ENCODE results near the gene NHLRC1.

NHLRC1 gene

DNA sequence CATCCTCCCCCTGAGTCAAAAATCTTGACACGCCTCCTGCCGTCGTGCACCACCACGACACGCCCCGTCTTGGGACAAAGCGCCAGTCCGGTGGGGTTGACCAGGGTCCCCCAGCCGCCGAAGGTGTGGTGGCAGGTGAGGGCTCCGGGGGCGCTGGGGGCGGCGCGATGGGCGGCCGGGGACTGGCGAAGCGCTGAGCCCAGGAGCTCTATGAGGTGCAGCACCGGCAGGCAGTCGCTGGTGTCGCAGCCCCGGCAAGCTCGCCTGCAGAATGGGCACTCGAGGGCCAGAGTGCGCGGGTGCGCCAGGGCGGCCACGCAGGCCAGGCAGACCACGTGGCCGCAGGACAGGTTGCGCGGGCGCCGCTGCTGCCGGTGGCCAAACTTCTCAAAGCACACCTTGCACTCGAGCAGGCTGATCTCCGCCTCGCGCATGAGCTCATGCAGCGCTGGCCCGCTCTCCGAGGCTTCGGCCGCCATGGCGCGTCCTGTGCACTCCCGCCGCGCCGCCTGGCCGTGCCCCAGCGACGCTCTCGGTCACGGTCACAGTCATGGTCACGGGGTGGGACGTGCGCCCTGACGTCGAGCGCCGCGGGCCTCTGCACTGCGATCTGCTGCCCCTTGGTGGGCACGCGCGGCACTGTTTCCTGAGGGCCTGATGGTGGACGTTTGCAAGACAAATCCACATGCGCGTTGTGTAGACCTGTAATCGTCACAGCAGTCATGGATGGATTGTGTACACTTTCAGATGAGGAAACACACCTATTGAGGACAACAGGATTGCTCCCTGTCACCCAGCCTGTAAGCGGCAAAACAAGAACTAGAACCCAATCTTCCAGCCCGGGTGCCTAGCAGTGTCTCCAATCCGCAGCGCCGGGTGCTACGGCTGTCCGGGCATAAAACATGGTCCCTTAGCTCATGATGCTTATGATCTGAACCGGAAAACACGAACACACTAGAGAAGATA is at the start of gene NHLRC1:
TSS of gene NHLRC1 (minus strand) at position 550 of the 966 bp plus-strand sequence. CDS start at position 479, 71 bp downstream.
- H3K36me3 Mint-ChIP-seq (ENCODE audit: low read depth), result no peaks in the 10 kb centered on the region
- H3K27me3 Mint-ChIP-seq, result peaks cover 58% of the 10 kb centered on the region
- no peaks in the 10 kb centered on the region for H3K9me3 Mint-ChIP-seq
- H3K4me1 Mint-ChIP-seq (ENCODE audit: low read depth), result peaks cover 13% of the 10 kb centered on the region
- no peak within 1 kb of the TSS for H3K27ac Mint-ChIP-seq
- H3K4me3 Mint-ChIP-seq, result peak within 1 kb of the TSS; percentile 56
- DNase-seq, result peak; percentile 85

DNA sequence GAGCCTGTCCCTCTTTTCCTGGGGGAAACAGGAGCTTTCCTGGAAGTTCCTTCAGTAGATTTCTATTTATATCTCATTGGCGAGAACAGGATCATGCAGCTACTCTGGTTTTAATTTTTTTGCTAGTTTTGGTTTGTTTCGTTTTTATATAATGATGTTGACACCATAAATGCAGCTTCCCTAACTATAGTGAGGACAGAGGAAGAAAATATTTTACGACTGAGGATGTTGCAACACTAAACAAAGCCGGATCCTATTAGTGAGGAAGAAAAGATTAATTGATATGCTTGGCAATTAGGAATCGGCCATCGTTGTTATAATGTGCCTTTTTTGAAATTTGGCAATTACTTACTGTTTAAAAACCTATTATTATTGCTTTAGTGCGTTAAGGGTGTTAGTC is 49.4 kb upstream of the NHLRC1 start:
- DNase-seq, result no peak
- H3K9me3 Mint-ChIP-seq, result peaks cover 7% of the 10 kb centered on the region
- peaks cover 2% of the 10 kb centered on the region for H3K4me1 Mint-ChIP-seq (ENCODE audit: low read depth)
- no peaks in the 10 kb centered on the region for H3K27me3 Mint-ChIP-seq
- no peak overlapping the region for H3K4me3 Mint-ChIP-seq
- H3K27ac Mint-ChIP-seq, result no peak overlapping the region
- peaks cover 71% of the 10 kb centered on the region for H3K36me3 Mint-ChIP-seq (ENCODE audit: low read depth)

- peaks cover 66% of the 10 kb centered on the region for H3K36me3 Mint-ChIP-seq (ENCODE audit: low read depth)
- no peaks in the 10 kb centered on the region for H3K4me1 Mint-ChIP-seq (ENCODE audit: low read depth)
- no peaks in the 10 kb centered on the region for H3K27me3 Mint-ChIP-seq
- H3K4me3 Mint-ChIP-seq, result no peak overlapping the region
- DNase-seq, result no peak
- peaks cover 7% of the 10 kb centered on the region for H3K9me3 Mint-ChIP-seq
- no peak overlapping the region for H3K27ac Mint-ChIP-seq
These were observed 45.8 kb upstream of the NHLRC1 start for GRCh38 chr6:18168264-18168663.

GRCh38 chr6:18166312-18167036 is 44.0 kb upstream of the NHLRC1 start:
- peaks cover 74% of the 10 kb centered on the region for H3K36me3 Mint-ChIP-seq (ENCODE audit: low read depth)
- no peaks in the 10 kb centered on the region for H3K4me1 Mint-ChIP-seq (ENCODE audit: low read depth)
- H3K4me3 Mint-ChIP-seq, result no peak overlapping the region
- no peak for DNase-seq
- no peaks in the 10 kb centered on the region for H3K27me3 Mint-ChIP-seq
- peaks cover 7% of the 10 kb centered on the region for H3K9me3 Mint-ChIP-seq
- H3K27ac Mint-ChIP-seq, result no peak overlapping the region

GRCh38 chr6:18165751-18166150 is 43.3 kb upstream of the NHLRC1 start:
- Mint-ChIP-seq H3K9me3 (peaks cover 7% of the 10 kb centered on the region), H3K36me3 (ENCODE audit: low read depth) (peaks cover 76% of the 10 kb centered on the region), H3K27ac (no peak overlapping the region), H3K4me1 (ENCODE audit: low read depth) (peaks cover 4% of the 10 kb centered on the region), H3K4me3 (no peak overlapping the region), H3K27me3 (no peaks in the 10 kb centered on the region)
- no peak for DNase-seq

DNA sequence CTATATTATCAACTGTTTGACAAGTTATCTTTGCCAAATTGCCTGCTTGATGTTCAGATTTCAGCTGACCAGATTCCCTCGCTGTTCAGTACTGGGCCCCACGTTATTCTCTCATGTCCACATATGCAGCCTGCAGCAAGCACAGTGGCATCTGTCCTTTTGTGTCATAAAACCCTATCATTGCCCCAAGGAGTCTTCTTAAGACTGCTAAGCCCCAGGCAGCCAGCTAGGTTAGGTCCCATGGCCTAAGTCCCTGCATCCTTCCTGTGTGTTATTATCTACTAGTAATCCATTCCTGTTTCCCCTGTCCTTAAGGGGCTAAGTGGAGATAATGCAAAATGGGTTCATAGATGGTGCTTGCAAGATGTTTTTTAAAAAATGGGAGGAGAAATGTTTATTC is 39.9 kb upstream of the NHLRC1 start:
- Mint-ChIP-seq H3K9me3 (no peaks in the 10 kb centered on the region), H3K27me3 (no peaks in the 10 kb centered on the region), H3K4me3 (no peak overlapping the region), H3K27ac (no peak overlapping the region), H3K36me3 (ENCODE audit: low read depth) (peaks cover 67% of the 10 kb centered on the region), H3K4me1 (ENCODE audit: low read depth) (peaks cover 4% of the 10 kb centered on the region)
- no peak for DNase-seq

GRCh38 chr6:18161431-18161830 is 39.0 kb upstream of the NHLRC1 start:
- no peak overlapping the region for H3K4me3 Mint-ChIP-seq
- peaks cover 62% of the 10 kb centered on the region for H3K36me3 Mint-ChIP-seq (ENCODE audit: low read depth)

DNA sequence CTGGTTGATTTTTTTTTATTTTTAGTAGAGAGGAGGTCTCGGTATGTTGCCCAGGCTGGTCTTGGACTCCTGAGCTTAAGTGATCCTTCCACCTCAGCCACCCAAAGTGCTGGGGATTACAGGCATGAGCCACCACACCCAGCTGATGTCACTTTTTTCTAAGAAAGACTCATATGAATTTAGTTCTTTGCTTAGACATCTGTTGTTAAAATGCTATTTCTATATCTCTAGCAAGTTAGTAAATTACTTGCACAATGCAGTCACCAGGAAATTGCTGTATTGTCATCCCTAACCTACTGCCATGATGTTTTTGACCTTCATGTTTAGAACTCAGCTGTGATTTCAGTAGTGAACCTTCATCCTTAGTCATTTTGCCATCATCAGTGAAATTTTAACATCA is 38.4 kb upstream of the NHLRC1 start:
- no peak overlapping the region for H3K4me3 Mint-ChIP-seq
- no peaks in the 10 kb centered on the region for H3K9me3 Mint-ChIP-seq
- peaks cover 9% of the 10 kb centered on the region for H3K4me1 Mint-ChIP-seq (ENCODE audit: low read depth)
- H3K27me3 Mint-ChIP-seq, result no peaks in the 10 kb centered on the region
- H3K36me3 Mint-ChIP-seq (ENCODE audit: low read depth), result peaks cover 56% of the 10 kb centered on the region
- H3K27ac Mint-ChIP-seq, result peak overlapping the region; percentile 51
- DNase-seq, result no peak

More at GRCh38 chr6:18161431-18161830, 39.0 kb upstream of the NHLRC1 start:
- H3K4me1 Mint-ChIP-seq (ENCODE audit: low read depth), result peaks cover 4% of the 10 kb centered on the region
- no peaks in the 10 kb centered on the region for H3K27me3 Mint-ChIP-seq
- H3K9me3 Mint-ChIP-seq, result no peaks in the 10 kb centered on the region
- DNase-seq, result no peak
- peak overlapping the region; percentile 51 for H3K27ac Mint-ChIP-seq

DNA sequence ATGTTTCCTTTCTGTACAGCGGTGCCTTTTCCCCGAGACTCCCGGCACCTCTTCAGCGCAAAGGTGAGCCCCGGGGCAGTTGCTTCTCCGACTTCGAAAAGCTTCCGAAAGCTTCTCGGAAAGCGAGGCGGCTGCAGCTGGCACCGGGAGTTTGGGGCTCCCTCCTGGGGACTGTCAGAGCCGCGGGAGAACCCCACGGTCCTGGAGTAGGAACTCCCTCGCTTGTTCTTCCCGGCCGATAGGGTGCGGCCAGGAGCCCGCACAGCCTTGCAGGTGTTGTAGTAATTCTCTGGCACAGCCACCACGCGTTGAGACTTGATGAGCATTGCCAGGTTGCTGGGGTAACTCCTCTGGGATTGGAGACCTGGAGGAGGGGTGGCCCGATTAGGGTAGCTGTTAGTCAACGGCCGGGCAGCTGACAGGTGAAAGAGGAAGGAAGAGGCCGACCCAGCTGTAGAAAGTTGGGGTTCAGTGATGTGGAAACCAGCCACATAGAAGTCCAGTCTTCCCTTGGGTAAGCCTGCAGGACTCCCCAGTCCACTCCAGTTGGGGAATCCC is 33.5 kb upstream of the NHLRC1 start:
- Mint-ChIP-seq H3K27ac (peak overlapping the region; percentile 79), H3K36me3 (ENCODE audit: low read depth) (peaks cover 19% of the 10 kb centered on the region), H3K9me3 (no peaks in the 10 kb centered on the region), H3K27me3 (no peaks in the 10 kb centered on the region), H3K4me1 (ENCODE audit: low read depth) (peaks cover 32% of the 10 kb centered on the region), H3K4me3 (peak overlapping the region; percentile 95)
- peak; percentile 69 for DNase-seq

- H3K4me1 Mint-ChIP-seq (ENCODE audit: low read depth), result peaks cover 32% of the 10 kb centered on the region
- H3K9me3 Mint-ChIP-seq, result no peaks in the 10 kb centered on the region
- peaks cover 14% of the 10 kb centered on the region for H3K36me3 Mint-ChIP-seq (ENCODE audit: low read depth)
- H3K4me3 Mint-ChIP-seq, result peak within 1 kb of the TSS; percentile 95
- H3K27ac Mint-ChIP-seq, result peak within 1 kb of the TSS; percentile 93
- H3K27me3 Mint-ChIP-seq, result no peaks in the 10 kb centered on the region
- DNase-seq, result peak; percentile 99
These were observed 32.8 kb upstream of the NHLRC1 start, which contains the start of gene KDM1B for GRCh38 chr6:18155150-18155863. Gene KDM1B (plus strand): TSS chr6:18155422. CDS start chr6:18159896, 4,474 bp downstream.

DNA sequence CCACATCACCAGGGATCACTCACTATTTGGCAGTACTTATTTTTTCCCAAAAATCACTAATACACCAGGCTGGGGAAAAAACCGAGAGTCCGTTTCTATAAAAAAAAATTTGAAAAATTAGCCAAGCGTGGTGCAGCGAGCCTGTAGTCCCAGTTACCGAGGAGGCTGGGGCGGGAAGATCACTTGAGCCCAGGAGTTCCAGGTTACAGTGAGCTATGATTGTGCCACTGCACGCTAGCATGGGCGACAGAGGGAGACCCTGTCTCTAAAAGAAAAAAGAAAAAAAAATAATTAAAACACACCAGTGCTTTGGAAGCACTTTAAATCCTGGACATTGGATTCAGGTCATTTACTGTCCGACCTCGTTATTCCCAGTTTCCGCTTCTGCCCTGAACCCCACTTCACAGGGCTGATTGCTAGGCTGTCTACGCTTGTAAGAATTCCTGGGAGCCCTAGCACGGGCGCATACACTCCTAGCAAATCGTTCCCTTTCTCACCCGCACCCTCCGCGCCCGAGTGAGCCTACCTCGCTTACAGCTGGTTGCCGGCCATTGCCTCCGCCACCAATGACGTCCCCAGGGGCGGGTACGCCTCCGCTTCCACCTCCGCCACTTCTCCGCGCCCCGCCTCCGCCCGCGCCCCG is 32.2 kb upstream of the NHLRC1 start, which contains the start of gene TPMT:
TSS of gene TPMT (minus strand) at position 571 of the 643 bp plus-strand sequence. CDS start 5,950 bp downstream, outside the sequence.
- H3K9me3 Mint-ChIP-seq, result no peaks in the 10 kb centered on the region
- no peak for DNase-seq
- peaks cover 10% of the 10 kb centered on the region for H3K36me3 Mint-ChIP-seq (ENCODE audit: low read depth)
- H3K27ac Mint-ChIP-seq, result peak within 1 kb of the TSS; percentile 93
- H3K4me3 Mint-ChIP-seq, result peak within 1 kb of the TSS; percentile 95
- H3K4me1 Mint-ChIP-seq (ENCODE audit: low read depth), result peaks cover 32% of the 10 kb centered on the region
- H3K27me3 Mint-ChIP-seq, result no peaks in the 10 kb centered on the region

DNA sequence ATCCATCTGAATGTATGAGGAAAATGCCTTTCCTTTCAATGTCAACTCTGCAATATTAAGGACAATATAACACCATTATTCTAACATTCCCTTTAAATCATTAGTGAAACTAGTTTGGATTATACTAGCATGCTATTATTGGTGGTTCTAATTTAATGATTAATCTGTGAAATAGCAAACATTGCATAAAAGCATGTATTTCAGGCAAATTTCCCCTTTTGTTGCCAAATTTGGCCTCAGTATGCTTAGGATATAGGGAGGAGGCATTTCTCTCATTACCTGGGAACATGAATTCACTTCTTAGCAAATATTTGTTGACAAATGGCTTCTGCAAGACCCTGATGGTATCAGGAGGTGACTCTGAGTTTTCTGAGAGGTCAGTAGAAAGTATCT is 30.8 kb upstream of the NHLRC1 start:
- H3K36me3 Mint-ChIP-seq (ENCODE audit: low read depth), result peaks cover 12% of the 10 kb centered on the region
- peak overlapping the region; percentile 95 for H3K4me3 Mint-ChIP-seq
- H3K27me3 Mint-ChIP-seq, result no peaks in the 10 kb centered on the region
- H3K4me1 Mint-ChIP-seq (ENCODE audit: low read depth), result peaks cover 36% of the 10 kb centered on the region
- no peaks in the 10 kb centered on the region for H3K9me3 Mint-ChIP-seq
- no peak for DNase-seq
- no peak overlapping the region for H3K27ac Mint-ChIP-seq

DNA sequence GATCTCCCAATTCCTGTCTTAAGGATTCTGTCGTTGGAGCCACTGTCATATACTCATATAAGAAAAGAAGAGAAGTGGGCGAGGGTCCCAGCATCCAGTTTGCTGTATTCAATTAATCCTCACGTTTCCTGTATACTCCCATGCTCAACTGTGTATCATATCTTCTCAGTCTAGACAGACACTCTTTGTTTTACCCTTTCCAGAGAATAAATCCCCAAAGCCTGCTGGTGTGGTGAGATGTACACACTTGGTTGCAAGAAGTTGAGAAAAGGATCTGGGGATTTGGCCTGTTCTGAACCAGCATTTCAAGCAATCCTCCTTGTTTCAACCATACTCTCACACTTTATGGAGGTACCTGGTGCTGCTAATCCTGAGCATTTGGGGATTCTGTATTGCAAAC is 29.3 kb upstream of the NHLRC1 start:
- no peak for DNase-seq
- Mint-ChIP-seq H3K9me3 (no peaks in the 10 kb centered on the region), H3K27ac (no peak overlapping the region), H3K4me3 (no peak overlapping the region), H3K36me3 (ENCODE audit: low read depth) (peaks cover 26% of the 10 kb centered on the region), H3K4me1 (ENCODE audit: low read depth) (peaks cover 49% of the 10 kb centered on the region), H3K27me3 (no peaks in the 10 kb centered on the region)
